Astrocyte (in vitro differentiated cells and primary cell): Measurements from ENCODE around the gene RPUSD1.

ENCODE experiments used
- EZH2 ChIP-seq: IDR thresholded peaks from 2 replicates; pipeline ENCODE4 v1.6.1; 2012; ENCODE audit warnings: mild to moderate bottlenecking, low read length, inconsistent platforms; ENCODE audit not compliant: insufficient read depth
- TF ChIP-seq, protein P1 (sequence below): IDR thresholded peaks from 2 replicates; pipeline ENCODE4 v1.5.1; 2011; ENCODE audit warnings: low read depth, mild to moderate bottlenecking, inconsistent platforms, low read length, moderate library complexity; ENCODE audit not compliant: insufficient read depth

DNA sequence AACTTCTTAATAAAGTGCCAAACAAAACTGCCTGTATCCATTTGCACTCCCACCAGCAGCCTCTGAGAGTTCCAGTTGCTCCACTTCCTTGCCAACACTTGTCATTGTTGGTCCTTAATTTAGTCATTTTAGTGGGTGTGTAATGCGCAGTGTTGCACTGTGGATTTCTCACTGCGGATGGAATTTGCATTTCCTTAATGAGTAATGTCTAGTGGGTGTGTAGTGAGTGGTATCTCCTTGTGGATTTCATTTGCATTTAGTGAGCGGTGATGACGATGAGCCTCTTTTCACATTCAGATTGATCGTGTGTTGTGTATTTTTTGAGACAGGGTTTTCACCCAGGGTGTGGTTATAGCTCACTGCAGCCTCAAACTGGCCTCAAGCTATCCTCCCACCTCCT is 31.8 kb downstream of the RPUSD1 start:
- TF ChIP-seq, protein P1, sequence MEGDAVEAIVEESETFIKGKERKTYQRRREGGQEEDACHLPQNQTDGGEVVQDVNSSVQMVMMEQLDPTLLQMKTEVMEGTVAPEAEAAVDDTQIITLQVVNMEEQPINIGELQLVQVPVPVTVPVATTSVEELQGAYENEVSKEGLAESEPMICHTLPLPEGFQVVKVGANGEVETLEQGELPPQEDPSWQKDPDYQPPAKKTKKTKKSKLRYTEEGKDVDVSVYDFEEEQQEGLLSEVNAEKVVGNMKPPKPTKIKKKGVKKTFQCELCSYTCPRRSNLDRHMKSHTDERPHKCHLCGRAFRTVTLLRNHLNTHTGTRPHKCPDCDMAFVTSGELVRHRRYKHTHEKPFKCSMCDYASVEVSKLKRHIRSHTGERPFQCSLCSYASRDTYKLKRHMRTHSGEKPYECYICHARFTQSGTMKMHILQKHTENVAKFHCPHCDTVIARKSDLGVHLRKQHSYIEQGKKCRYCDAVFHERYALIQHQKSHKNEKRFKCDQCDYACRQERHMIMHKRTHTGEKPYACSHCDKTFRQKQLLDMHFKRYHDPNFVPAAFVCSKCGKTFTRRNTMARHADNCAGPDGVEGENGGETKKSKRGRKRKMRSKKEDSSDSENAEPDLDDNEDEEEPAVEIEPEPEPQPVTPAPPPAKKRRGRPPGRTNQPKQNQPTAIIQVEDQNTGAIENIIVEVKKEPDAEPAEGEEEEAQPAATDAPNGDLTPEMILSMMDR: no peak
- TF ChIP-seq EZH2: no peak
